ENCODE data around the gene RPL15.

RPL15 gene

GRCh38 chr3:23966328-23966727, 49.4 kb downstream of the RPL15 start:
- no peak for DNase-seq

- no peak for DNase-seq
Measured at GRCh38 chr3:23968463-23969184, 51.7 kb downstream of the RPL15 start.

GRCh38 chr3:23969393-23969792, 52.5 kb downstream of the RPL15 start:
- DNase-seq, result no peak

All from NCI-H2081 (cell line).